Astrocyte (in vitro differentiated cells and primary cell): ENCODE measurements around the gene KRT74. TPM values are rescaled to one million over a fixed set of nuclear protein-coding genes. Genes with fewer than 3 reads are reported as not detected.

Source experiments
- DNase-seq: peaks from one replicate; pipeline ENCODE4 v3.0.0-alpha.2; 2010; ENCODE audit warnings: low read depth
- FAIRE-seq: peaks from 2 replicates; lab custom pipeline; 2011; peaks lifted over from hg19 to GRCh38; lab: Jason Lieb, UNC
- H2AFZ ChIP-seq: 2 replicates; pipeline ENCODE4 v1.6.0; 2012; ENCODE audit warnings: low read depth, low read length, inconsistent platforms
- H3K27ac ChIP-seq: 2 replicates; pipeline ENCODE4 v1.5.1; 2011; ENCODE audit warnings: low read depth, low read length, inconsistent platforms
- H3K27me3 ChIP-seq: 2 replicates; pipeline ENCODE4 v1.6.0; 2011; ENCODE audit warnings: low read length, inconsistent platforms; ENCODE audit not compliant: insufficient read depth
- H3K36me3 ChIP-seq: 2 replicates; pipeline ENCODE4 v1.5.1; 2011; ENCODE audit warnings: low read length, inconsistent platforms; ENCODE audit not compliant: insufficient read depth
- H3K4me1 ChIP-seq: 2 replicates; pipeline ENCODE4 v1.5.1; 2011; ENCODE audit warnings: low read length, inconsistent platforms; ENCODE audit not compliant: insufficient read depth
- H3K4me2 ChIP-seq: 2 replicates; pipeline ENCODE4 v1.6.0; 2012; ENCODE audit warnings: low read length, inconsistent platforms
- H3K4me3 ChIP-seq: 2 replicates; pipeline ENCODE4 v1.5.1; 2011; ENCODE audit warnings: low read depth, mild to moderate bottlenecking, low read length, inconsistent platforms; ENCODE audit not compliant: insufficient read depth
- H3K79me2 ChIP-seq: 2 replicates; pipeline ENCODE4 v1.6.0; 2012; ENCODE audit warnings: mild to moderate bottlenecking, low read length, inconsistent platforms; ENCODE audit not compliant: insufficient read depth
- H3K9ac ChIP-seq: 2 replicates; pipeline ENCODE4 v1.6.0; 2012; ENCODE audit warnings: mild to moderate bottlenecking, low read length, inconsistent platforms
- H3K9me3 ChIP-seq: 2 replicates; pipeline ENCODE4 v1.5.1; 2012; ENCODE audit warnings: low read depth, mild to moderate bottlenecking, low read length, inconsistent platforms; ENCODE audit not compliant: insufficient read depth
- H4K20me1 ChIP-seq: 2 replicates; pipeline ENCODE4 v1.6.0; 2012; ENCODE audit warnings: low read length, inconsistent platforms; ENCODE audit not compliant: insufficient read depth
- H3K27ac Mint-ChIP-seq: one replicate; pipeline ENCODE4 v1.8.0; 2021; ENCODE audit warnings: mild to moderate bottlenecking, mixed read lengths; ENCODE audit not compliant: unreplicated experiment
- H3K27me3 Mint-ChIP-seq: one replicate; pipeline ENCODE4 v1.8.0; 2021; ENCODE audit warnings: low read depth, mixed read lengths; ENCODE audit not compliant: unreplicated experiment
- H3K36me3 Mint-ChIP-seq: one replicate; pipeline ENCODE4 v1.8.0; 2021; ENCODE audit warnings: low read depth, mixed read lengths; ENCODE audit not compliant: unreplicated experiment
- H3K4me1 Mint-ChIP-seq: one replicate; pipeline ENCODE4 v1.8.0; 2021; ENCODE audit warnings: low read depth, mixed read lengths; ENCODE audit not compliant: unreplicated experiment
- H3K4me3 Mint-ChIP-seq: one replicate; pipeline ENCODE4 v1.8.0; 2021; ENCODE audit warnings: mild to moderate bottlenecking, moderate library complexity, mixed read lengths; ENCODE audit not compliant: unreplicated experiment
- H3K9me3 Mint-ChIP-seq: one replicate; pipeline ENCODE4 v1.8.0; 2021; ENCODE audit warnings: mild to moderate bottlenecking, mixed read lengths; ENCODE audit not compliant: unreplicated experiment
- EZH2 ChIP-seq: IDR thresholded peaks from 2 replicates; pipeline ENCODE4 v1.6.1; 2012; ENCODE audit warnings: mild to moderate bottlenecking, low read length, inconsistent platforms; ENCODE audit not compliant: insufficient read depth
- total RNA-seq: library from RNA; stranded (reverse); gene quantifications from 2 replicates; pipeline ENCODE4 v1.2.1, GENCODE V29; 2021
- TF ChIP-seq, protein P1 (sequence below): IDR thresholded peaks from 2 replicates; pipeline ENCODE4 v1.5.1; 2011; ENCODE audit warnings: low read depth, mild to moderate bottlenecking, inconsistent platforms, low read length, moderate library complexity; ENCODE audit not compliant: insufficient read depth

Gene KRT74
- total RNA-seq, 1 donor from 2014 or later: not detected

DNA sequence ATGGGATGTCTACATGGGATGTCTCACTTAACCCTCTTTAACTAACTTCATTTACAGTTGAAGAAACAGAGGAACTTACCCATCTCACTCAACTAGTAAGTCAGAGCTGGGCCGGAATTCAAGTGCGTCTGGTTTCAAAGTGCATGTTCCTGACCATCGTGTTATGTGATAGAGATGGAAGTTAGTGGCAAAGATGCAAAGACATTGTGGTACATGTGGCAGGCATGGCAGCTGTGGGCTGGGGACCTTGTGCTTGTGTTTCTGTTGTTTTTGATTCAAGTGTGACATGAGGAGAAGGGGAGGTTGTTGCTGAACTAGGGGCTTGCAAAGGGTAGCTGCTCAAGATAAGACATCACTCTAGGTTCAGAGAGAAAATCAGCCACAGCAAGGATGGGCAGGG lies 2.3 kb upstream of the KRT74 start:
- no peak overlapping the region for H2AFZ ChIP-seq
- no peaks in the 10 kb centered on the region for H3K79me2 ChIP-seq
- Mint-ChIP-seq H3K4me3 (no peak overlapping the region), H3K27me3 (peaks cover 78% of the 10 kb centered on the region), H3K36me3 (no peaks in the 10 kb centered on the region), H3K9me3 (no peaks in the 10 kb centered on the region), H3K4me1 (peaks cover 5% of the 10 kb centered on the region), H3K27ac (no peak overlapping the region)
- FAIRE-seq (no peak), DNase-seq (no peak)
- H3K27me3 ChIP-seq: peaks cover 6% of the 10 kb centered on the region
- no peak overlapping the region for H3K4me3 ChIP-seq
- H3K4me1 ChIP-seq: no peaks in the 10 kb centered on the region
- H3K9ac ChIP-seq: no peak overlapping the region
- H4K20me1 ChIP-seq: no peaks in the 10 kb centered on the region
- no peak overlapping the region for H3K4me2 ChIP-seq
- H3K36me3 ChIP-seq: no peaks in the 10 kb centered on the region
- H3K27ac ChIP-seq: no peak overlapping the region
- H3K9me3 ChIP-seq: no peaks in the 10 kb centered on the region
- TF ChIP-seq, protein P1, sequence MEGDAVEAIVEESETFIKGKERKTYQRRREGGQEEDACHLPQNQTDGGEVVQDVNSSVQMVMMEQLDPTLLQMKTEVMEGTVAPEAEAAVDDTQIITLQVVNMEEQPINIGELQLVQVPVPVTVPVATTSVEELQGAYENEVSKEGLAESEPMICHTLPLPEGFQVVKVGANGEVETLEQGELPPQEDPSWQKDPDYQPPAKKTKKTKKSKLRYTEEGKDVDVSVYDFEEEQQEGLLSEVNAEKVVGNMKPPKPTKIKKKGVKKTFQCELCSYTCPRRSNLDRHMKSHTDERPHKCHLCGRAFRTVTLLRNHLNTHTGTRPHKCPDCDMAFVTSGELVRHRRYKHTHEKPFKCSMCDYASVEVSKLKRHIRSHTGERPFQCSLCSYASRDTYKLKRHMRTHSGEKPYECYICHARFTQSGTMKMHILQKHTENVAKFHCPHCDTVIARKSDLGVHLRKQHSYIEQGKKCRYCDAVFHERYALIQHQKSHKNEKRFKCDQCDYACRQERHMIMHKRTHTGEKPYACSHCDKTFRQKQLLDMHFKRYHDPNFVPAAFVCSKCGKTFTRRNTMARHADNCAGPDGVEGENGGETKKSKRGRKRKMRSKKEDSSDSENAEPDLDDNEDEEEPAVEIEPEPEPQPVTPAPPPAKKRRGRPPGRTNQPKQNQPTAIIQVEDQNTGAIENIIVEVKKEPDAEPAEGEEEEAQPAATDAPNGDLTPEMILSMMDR: no peak
- no peak for TF ChIP-seq EZH2

DNA sequence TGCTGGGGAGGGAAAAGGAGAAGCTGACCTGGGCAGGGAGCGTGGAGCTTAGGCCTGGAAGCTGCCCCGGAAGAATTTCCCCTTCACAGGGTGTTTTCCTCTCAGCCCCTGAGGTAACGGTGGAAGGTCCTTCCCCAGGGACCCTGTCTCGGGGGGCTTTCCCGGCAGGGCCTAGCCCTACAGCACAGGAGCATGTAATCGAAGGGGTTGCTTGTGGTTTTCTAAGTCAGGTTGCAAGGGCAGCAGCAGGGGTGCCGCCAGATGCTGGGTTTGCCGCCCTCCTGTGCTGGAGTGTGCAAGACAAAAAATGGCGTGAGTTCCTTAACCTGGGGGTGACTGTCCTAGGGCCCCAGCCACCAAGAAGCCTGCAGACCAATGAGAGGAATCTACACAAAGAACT lies 1.6 kb upstream of the KRT74 start:
- Histone ChIP-seq H3K79me2 (no peaks in the 10 kb centered on the region), H3K27me3 (peaks cover 9% of the 10 kb centered on the region), H3K4me1 (no peaks in the 10 kb centered on the region), H3K27ac (no peak overlapping the region), H2AFZ (no peak overlapping the region), H4K20me1 (no peaks in the 10 kb centered on the region), H3K36me3 (no peaks in the 10 kb centered on the region), H3K9me3 (no peaks in the 10 kb centered on the region), H3K9ac (no peak overlapping the region), H3K4me2 (no peak overlapping the region), H3K4me3 (no peak overlapping the region)
- no peak for FAIRE-seq
- Mint-ChIP-seq H3K36me3 (no peaks in the 10 kb centered on the region), H3K9me3 (no peaks in the 10 kb centered on the region), H3K27ac (no peak overlapping the region), H3K27me3 (peaks cover 80% of the 10 kb centered on the region), H3K4me1 (no peaks in the 10 kb centered on the region), H3K4me3 (no peak overlapping the region)
- no peak for DNase-seq
- TF ChIP-seq, protein P1: no peak
- TF ChIP-seq EZH2: no peak

DNA sequence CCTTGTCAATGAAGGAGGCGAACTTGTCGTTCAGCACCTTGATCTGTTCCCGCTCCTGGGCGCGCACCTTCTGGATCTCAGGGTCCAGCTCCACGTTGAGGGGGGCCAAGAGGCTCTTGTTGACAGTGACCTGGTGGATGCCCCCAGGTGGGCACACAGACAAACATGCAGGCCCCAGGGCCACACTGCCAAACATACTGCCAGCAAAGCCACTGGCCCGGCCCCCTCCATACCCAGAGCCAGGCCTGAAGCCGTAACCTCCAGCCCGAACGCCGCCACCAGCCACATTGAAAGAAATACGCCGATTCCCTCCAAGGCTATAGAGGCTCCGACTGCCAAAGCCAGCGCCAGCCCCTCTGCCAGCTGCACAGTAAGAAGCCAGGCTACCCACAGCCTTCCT lies 337 bp downstream of the KRT74 start:
- no peak for FAIRE-seq
- H3K27me3 ChIP-seq: peaks cover 12% of the 10 kb centered on the region
- no peaks in the 10 kb centered on the region for H3K36me3 ChIP-seq

More for the DNA sequence above, 337 bp downstream of the KRT74 start:
- DNase-seq: no peak
- TF ChIP-seq, protein P1: no peak
- no peak for TF ChIP-seq EZH2
- Histone ChIP-seq H3K9ac (no peak overlapping the region), H3K79me2 (no peaks in the 10 kb centered on the region), H4K20me1 (no peaks in the 10 kb centered on the region), H3K27ac (no peak overlapping the region), H3K4me1 (no peaks in the 10 kb centered on the region), H3K4me2 (no peak overlapping the region), H2AFZ (no peak overlapping the region), H3K9me3 (no peaks in the 10 kb centered on the region), H3K4me3 (no peak overlapping the region)
- Mint-ChIP-seq H3K4me1 (no peaks in the 10 kb centered on the region), H3K27me3 (peaks cover 70% of the 10 kb centered on the region), H3K9me3 (no peaks in the 10 kb centered on the region), H3K4me3 (no peak overlapping the region), H3K36me3 (no peaks in the 10 kb centered on the region), H3K27ac (no peak overlapping the region)
